T-helper 1 cell treated with Interleukin-12 subunit alpha and Interleukin-12 subunit beta and Interleukin-4 antibody, amounts not matched to agents 30 μg/mL and 1 μg/mL, for 36 hours (primary cell): ENCODE data around the gene IL17D.

ENCODE experiments used
- H3K27ac Mint-ChIP-seq: one replicate; pipeline ENCODE4 v1.8.0; 2021; ENCODE audit warnings: mild to moderate bottlenecking, mixed read lengths
- H3K27me3 Mint-ChIP-seq: one replicate; pipeline ENCODE4 v1.8.0; 2021; ENCODE audit warnings: low read depth, mixed read lengths
- H3K36me3 Mint-ChIP-seq: one replicate; pipeline ENCODE4 v1.8.0; 2021; ENCODE audit warnings: low read depth, mixed read lengths
- H3K4me1 Mint-ChIP-seq: one replicate; pipeline ENCODE4 v1.8.0; 2021; ENCODE audit warnings: low read depth, mixed read lengths
- H3K4me3 Mint-ChIP-seq: one replicate; pipeline ENCODE4 v1.8.0; 2021; ENCODE audit warnings: mild to moderate bottlenecking, moderate library complexity, mixed read lengths
- H3K9me3 Mint-ChIP-seq: one replicate; pipeline ENCODE4 v1.8.0; 2021; ENCODE audit warnings: mixed read lengths

The IL17D gene

GRCh38 chr13:20769091-20769490 lies 65.6 kb downstream of the IL17D start:
- Mint-ChIP-seq H3K36me3 (peaks cover 40% of the 10 kb centered on the region), H3K27me3 (no peaks in the 10 kb centered on the region), H3K9me3 (peaks cover 31% of the 10 kb centered on the region), H3K4me3 (no peak overlapping the region), H3K4me1 (peaks cover 17% of the 10 kb centered on the region), H3K27ac (no peak overlapping the region)

GRCh38 chr13:20769834-20770233 lies 66.3 kb downstream of the IL17D start:
- peaks cover 18% of the 10 kb centered on the region for H3K4me1 Mint-ChIP-seq
- H3K36me3 Mint-ChIP-seq, result peaks cover 40% of the 10 kb centered on the region
- no peaks in the 10 kb centered on the region for H3K27me3 Mint-ChIP-seq
- H3K27ac Mint-ChIP-seq, result no peak overlapping the region
- no peak overlapping the region for H3K4me3 Mint-ChIP-seq
- peaks cover 31% of the 10 kb centered on the region for H3K9me3 Mint-ChIP-seq
